GM21515 (cell line): ENCODE data around the gene FIGN.

Experiments used
- ATAC-seq: cut with Tn5 transposase; IDR thresholded peaks from one replicate; pipeline ENCODE4 v1.9.1; 2021; ENCODE audit not compliant: unreplicated experiment

Gene FIGN

GRCh38 chr2:163735685-163736432 lies at the start of gene FIGN:
FIGN (minus strand) TSS chr2:163736008; CDS start chr2:163734927, 1,081 bp downstream.
- ATAC-seq: no peak

- ATAC-seq: no peak
Measured at GRCh38 chr2:163785162-163785561, 49.4 kb upstream of the FIGN start.

- ATAC-seq: no peak
Measured at GRCh38 chr2:163779970-163780597, 44.3 kb upstream of the FIGN start.

- ATAC-seq: no peak
Measured at GRCh38 chr2:163778045-163778781, 42.4 kb upstream of the FIGN start.

GRCh38 chr2:163775304-163775703 lies 39.5 kb upstream of the FIGN start:
- no peak for ATAC-seq

- no peak for ATAC-seq
Measured at GRCh38 chr2:163774862-163775261, 39.1 kb upstream of the FIGN start.

- ATAC-seq: no peak
Measured at GRCh38 chr2:163773276-163773675, 37.5 kb upstream of the FIGN start.

GRCh38 chr2:163771596-163771995 lies 35.8 kb upstream of the FIGN start:
- ATAC-seq: no peak

- no peak for ATAC-seq
Measured at GRCh38 chr2:163768881-163769695, 33.3 kb upstream of the FIGN start.

- ATAC-seq: no peak
Measured at GRCh38 chr2:163767097-163767496, 31.3 kb upstream of the FIGN start.

GRCh38 chr2:163764566-163764965 lies 28.8 kb upstream of the FIGN start:
- ATAC-seq: no peak

GRCh38 chr2:163759013-163759412 lies 23.2 kb upstream of the FIGN start:
- ATAC-seq: no peak

- no peak for ATAC-seq
Measured at GRCh38 chr2:163757814-163758213, 22.0 kb upstream of the FIGN start.

GRCh38 chr2:163756588-163756987 lies 20.8 kb upstream of the FIGN start:
- ATAC-seq: no peak

- no peak for ATAC-seq
Measured at GRCh38 chr2:163755366-163755765, 19.6 kb upstream of the FIGN start.

GRCh38 chr2:163753726-163754125 lies 17.9 kb upstream of the FIGN start:
- no peak for ATAC-seq

GRCh38 chr2:163752267-163752666 lies 16.5 kb upstream of the FIGN start:
- no peak for ATAC-seq

GRCh38 chr2:163751696-163752095 lies 15.9 kb upstream of the FIGN start:
- ATAC-seq: no peak

- no peak for ATAC-seq
Measured at GRCh38 chr2:163748420-163748819, 12.6 kb upstream of the FIGN start.

- no peak for ATAC-seq
Measured at GRCh38 chr2:163741435-163741834, 5.6 kb upstream of the FIGN start.

GRCh38 chr2:163737563-163737962 lies 1.8 kb upstream of the FIGN start:
- ATAC-seq: no peak
